ENCODE data around the gene A1CF. TPM values are rescaled to one million over a fixed set of nuclear protein-coding genes. Genes with fewer than 3 reads are reported as not detected.

The A1CF gene
- total RNA-seq, 1 experiment from 2014 or later, result not detected

- H3K27ac ChIP-seq, result no peak overlapping the region
- ChIA-PET CTCF (no interaction called here), POLR2A (ENCODE audit: unreplicated experiment) (no interaction called here)
- H3K9me2 ChIP-seq (ENCODE audit: insufficient read depth), result 0 out of 2 replicates have a peak, but pooled peaks cover 2% of the 10 kb centered on the region
- no peak overlapping the region for H3K4me3 ChIP-seq
- H3F3A ChIP-seq (ENCODE audit: insufficient read depth, low read depth), result no peaks in the 10 kb centered on the region
- no peaks in the 10 kb centered on the region for H3K4me1 ChIP-seq (replicated peaks; ENCODE audit: insufficient read depth)
- no peaks in the 10 kb centered on the region for H3K9me3 ChIP-seq (ENCODE audit: insufficient read depth, low read depth)
- BruUV-seq (replicated peaks), result no TSS peak
- H3K79me2 ChIP-seq (ENCODE audit: low read depth), result no peaks in the 10 kb centered on the region
- intact Hi-C loops (cut with micrococcal nuclease; ENCODE audit: unreplicated experiment), result no loop called here
- H3K36me3 ChIP-seq (ENCODE audit: low read depth), result no peaks in the 10 kb centered on the region
- no peaks in the 10 kb centered on the region for H3K27me3 ChIP-seq (ENCODE audit: insufficient read depth, low read depth)
- H4K20me1 ChIP-seq (ENCODE audit: insufficient read depth), result no peaks in the 10 kb centered on the region
- no peak overlapping the region for H2AFZ ChIP-seq
- H3K4me2 ChIP-seq, result no peak overlapping the region
- DNase-seq, result no peak
- TF ChIP-seq EZH2 (IDR thresholded peaks at IDR 0.05; ENCODE audit: low read depth), result no peak
- no peak for TF ChIP-seq CTCF (conservative IDR thresholded peaks at IDR 0.05)
Observed at GRCh38 chr10:50861370-50861769, 24.1 kb downstream of the A1CF start.

GRCh38 chr10:50857579-50857978 lies 27.8 kb downstream of the A1CF start:
- no TSS peak for BruUV-seq (replicated peaks)
- CTCF ChIA-PET, result no interaction called here
- DNase-seq, result no peak

GRCh38 chr10:50855461-50855860 lies 30.0 kb downstream of the A1CF start:
- TF ChIP-seq CTCF (conservative IDR thresholded peaks at IDR 0.05) (no peak), EZH2 (IDR thresholded peaks at IDR 0.05; ENCODE audit: low read depth) (no peak)
- H3K4me1 ChIP-seq (replicated peaks; ENCODE audit: insufficient read depth), result 0 out of 2 replicates have a peak, but pooled peaks cover 1% of the 10 kb centered on the region
- H3K4me3 ChIP-seq, result no peak overlapping the region
- 0 out of 2 replicates have a peak, but pooled peaks cover 7% of the 10 kb centered on the region for H3K9me3 ChIP-seq (ENCODE audit: insufficient read depth, low read depth)
- H4K20me1 ChIP-seq (ENCODE audit: insufficient read depth), result no peaks in the 10 kb centered on the region
- 0 out of 2 replicates have a peak, but pooled peaks cover 4% of the 10 kb centered on the region for H3K9me2 ChIP-seq (ENCODE audit: insufficient read depth)
- no peaks in the 10 kb centered on the region for H3K36me3 ChIP-seq (ENCODE audit: low read depth)
- intact Hi-C loops (cut with micrococcal nuclease; ENCODE audit: unreplicated experiment), result no loop called here
- no peak overlapping the region for H3K27ac ChIP-seq
- H3K79me2 ChIP-seq (ENCODE audit: low read depth), result no peaks in the 10 kb centered on the region
- H3K27me3 ChIP-seq (ENCODE audit: insufficient read depth, low read depth), result no peaks in the 10 kb centered on the region
- no peaks in the 10 kb centered on the region for H3F3A ChIP-seq (ENCODE audit: insufficient read depth, low read depth)
- DNase-seq, result no peak
- CTCF ChIA-PET, result no interaction called here
- POLR2A ChIA-PET (ENCODE audit: unreplicated experiment), result no interaction called here
- no peak overlapping the region for H2AFZ ChIP-seq
- no TSS peak for BruUV-seq (replicated peaks)
- H3K4me2 ChIP-seq, result no peak overlapping the region

More at GRCh38 chr10:50857579-50857978, 27.8 kb downstream of the A1CF start:
- H3K4me1 ChIP-seq (replicated peaks; ENCODE audit: insufficient read depth), result no peaks in the 10 kb centered on the region
- H3F3A ChIP-seq (ENCODE audit: insufficient read depth, low read depth), result no peaks in the 10 kb centered on the region
- H3K79me2 ChIP-seq (ENCODE audit: low read depth), result no peaks in the 10 kb centered on the region
- POLR2A ChIA-PET (ENCODE audit: unreplicated experiment), result no interaction called here
- no peaks in the 10 kb centered on the region for H4K20me1 ChIP-seq (ENCODE audit: insufficient read depth)
- 0 out of 2 replicates have a peak overlapping the region, but pooled peaks have one; percentile 49 for H2AFZ ChIP-seq
- intact Hi-C loops (cut with micrococcal nuclease; ENCODE audit: unreplicated experiment), result no loop called here
- no peak overlapping the region for H3K4me3 ChIP-seq
- no peaks in the 10 kb centered on the region for H3K9me3 ChIP-seq (ENCODE audit: insufficient read depth, low read depth)
- H3K36me3 ChIP-seq (ENCODE audit: low read depth), result no peaks in the 10 kb centered on the region
- no peaks in the 10 kb centered on the region for H3K9me2 ChIP-seq (ENCODE audit: insufficient read depth)
- TF ChIP-seq EZH2 (IDR thresholded peaks at IDR 0.05; ENCODE audit: low read depth), result no peak
- no peak for TF ChIP-seq CTCF (conservative IDR thresholded peaks at IDR 0.05)
- no peak overlapping the region for H3K27ac ChIP-seq
- H3K27me3 ChIP-seq (ENCODE audit: insufficient read depth, low read depth), result no peaks in the 10 kb centered on the region
- H3K4me2 ChIP-seq, result no peak overlapping the region
